ENCODE measurements around the gene ANKRD61.

The ANKRD61 gene

DNA sequence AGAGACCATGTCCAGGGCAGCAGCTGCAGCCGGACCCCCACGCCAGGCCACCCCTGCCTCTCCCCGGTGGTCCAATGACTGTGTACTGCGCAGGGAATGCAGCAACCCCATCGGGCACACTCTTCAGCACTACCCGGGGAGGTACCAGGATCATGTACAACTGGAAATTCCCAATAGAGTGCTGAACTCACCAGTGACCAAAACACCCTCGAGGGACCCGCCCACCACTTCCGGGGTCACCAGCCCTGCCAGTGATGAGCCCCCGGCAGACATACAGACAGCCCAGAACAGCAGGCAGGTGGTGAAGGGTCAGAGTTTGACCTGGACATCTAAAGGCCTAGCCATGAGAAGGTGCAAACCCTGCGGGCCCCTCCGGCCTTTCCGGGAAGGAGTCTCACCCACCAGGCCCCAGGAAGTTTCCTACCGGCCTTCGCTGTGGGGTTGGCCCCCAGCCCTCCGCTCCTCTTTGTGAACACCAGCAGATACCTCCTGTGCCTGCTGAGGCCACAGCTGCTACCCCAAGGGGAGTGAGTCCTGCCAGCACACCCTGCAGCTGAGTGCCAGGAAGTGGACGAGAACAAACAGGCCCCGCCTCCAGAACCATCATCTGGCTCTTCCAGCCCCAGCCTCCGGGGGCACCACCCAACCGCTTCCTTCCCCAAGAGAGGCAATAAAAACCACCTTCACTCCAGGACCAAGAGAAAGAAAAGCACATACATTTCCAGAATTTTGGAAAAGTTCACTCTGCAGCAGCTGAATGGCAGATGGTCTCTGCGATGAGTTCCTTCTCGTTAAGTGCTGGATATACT, 5.0 kb upstream of the ANKRD61 start:
- H3K79me2 ChIP-seq (ENCODE audit: insufficient read depth, low read length): no peaks in the 10 kb centered on the region
- H3K4me2 ChIP-seq (ENCODE audit: low read depth, low read length, poor library complexity, severe bottlenecking): peak overlapping the region; percentile 28
- no peak overlapping the region for H3K9ac ChIP-seq (ENCODE audit: low read depth, low read length, poor library complexity, severe bottlenecking)
- no peaks in the 10 kb centered on the region for H3K9me2 ChIP-seq (replicated peaks; ENCODE audit: low read depth, low read length)
- TF ChIP-seq, protein P1, sequence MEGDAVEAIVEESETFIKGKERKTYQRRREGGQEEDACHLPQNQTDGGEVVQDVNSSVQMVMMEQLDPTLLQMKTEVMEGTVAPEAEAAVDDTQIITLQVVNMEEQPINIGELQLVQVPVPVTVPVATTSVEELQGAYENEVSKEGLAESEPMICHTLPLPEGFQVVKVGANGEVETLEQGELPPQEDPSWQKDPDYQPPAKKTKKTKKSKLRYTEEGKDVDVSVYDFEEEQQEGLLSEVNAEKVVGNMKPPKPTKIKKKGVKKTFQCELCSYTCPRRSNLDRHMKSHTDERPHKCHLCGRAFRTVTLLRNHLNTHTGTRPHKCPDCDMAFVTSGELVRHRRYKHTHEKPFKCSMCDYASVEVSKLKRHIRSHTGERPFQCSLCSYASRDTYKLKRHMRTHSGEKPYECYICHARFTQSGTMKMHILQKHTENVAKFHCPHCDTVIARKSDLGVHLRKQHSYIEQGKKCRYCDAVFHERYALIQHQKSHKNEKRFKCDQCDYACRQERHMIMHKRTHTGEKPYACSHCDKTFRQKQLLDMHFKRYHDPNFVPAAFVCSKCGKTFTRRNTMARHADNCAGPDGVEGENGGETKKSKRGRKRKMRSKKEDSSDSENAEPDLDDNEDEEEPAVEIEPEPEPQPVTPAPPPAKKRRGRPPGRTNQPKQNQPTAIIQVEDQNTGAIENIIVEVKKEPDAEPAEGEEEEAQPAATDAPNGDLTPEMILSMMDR (conservative IDR thresholded peaks at IDR 0.05; ENCODE audit: low read length): peak; percentile 64
- no peak for TF ChIP-seq EZH2phosphoT487 (IDR thresholded peaks at IDR 0.05; ENCODE audit: borderline replicate concordance)
- no peaks in the 10 kb centered on the region for H3K27me3 ChIP-seq (ENCODE audit: insufficient read depth, low read length, poor library complexity, severe bottlenecking)
- no peak overlapping the region for H3K4me3 ChIP-seq (ENCODE audit: low read length, poor library complexity, severe bottlenecking)
- H2AFZ ChIP-seq (ENCODE audit: low read length): no peak overlapping the region
- peaks cover 6% of the 10 kb centered on the region for H4K20me1 ChIP-seq (ENCODE audit: insufficient read depth, low read length, poor library complexity, severe bottlenecking)
- H3K36me3 ChIP-seq (ENCODE audit: insufficient read depth, low read length): peaks cover 79% of the 10 kb centered on the region
- H3F3A ChIP-seq (ENCODE audit: low read depth): no peaks in the 10 kb centered on the region
- H3K4me1 ChIP-seq (ENCODE audit: insufficient read depth, low read length, poor library complexity, severe bottlenecking): peaks cover 11% of the 10 kb centered on the region
- H3K9me3 ChIP-seq (ENCODE audit: insufficient read depth, low read depth, low read length): no peaks in the 10 kb centered on the region

DNA sequence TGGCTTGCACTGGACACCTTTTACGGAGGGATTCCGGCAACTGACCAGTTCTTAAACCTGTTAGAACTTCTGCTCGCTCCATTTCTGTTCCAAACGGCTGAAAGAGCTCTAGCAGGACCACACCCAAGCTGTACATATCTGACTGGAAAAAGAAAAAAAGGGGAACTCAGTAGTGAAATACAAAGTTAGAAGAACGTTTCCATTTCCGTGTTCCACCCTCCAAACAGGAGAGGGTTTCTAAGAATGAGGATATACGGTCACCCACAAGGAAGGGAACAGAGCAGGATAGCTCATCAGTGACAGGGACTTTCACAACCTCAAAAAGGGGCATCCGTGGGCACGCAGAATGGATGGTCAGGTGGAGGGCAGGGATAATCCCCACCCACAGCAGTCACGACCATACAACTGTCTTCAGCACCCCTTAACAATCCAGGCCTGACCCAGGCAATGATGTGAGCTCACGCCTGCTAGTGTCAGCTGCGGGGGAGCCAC, 4.3 kb upstream of the ANKRD61 start:
- Histone ChIP-seq H3K4me1 (ENCODE audit: insufficient read depth, low read length, poor library complexity, severe bottlenecking) (peaks cover 11% of the 10 kb centered on the region), H3K36me3 (ENCODE audit: insufficient read depth, low read length) (peaks cover 72% of the 10 kb centered on the region)
- TF ChIP-seq, protein P1 (conservative IDR thresholded peaks at IDR 0.05; ENCODE audit: low read length): 0 out of 2 replicates have a peak, but pooled peaks have one; percentile 10
- no peak for TF ChIP-seq EZH2phosphoT487 (IDR thresholded peaks at IDR 0.05; ENCODE audit: borderline replicate concordance)

DNA sequence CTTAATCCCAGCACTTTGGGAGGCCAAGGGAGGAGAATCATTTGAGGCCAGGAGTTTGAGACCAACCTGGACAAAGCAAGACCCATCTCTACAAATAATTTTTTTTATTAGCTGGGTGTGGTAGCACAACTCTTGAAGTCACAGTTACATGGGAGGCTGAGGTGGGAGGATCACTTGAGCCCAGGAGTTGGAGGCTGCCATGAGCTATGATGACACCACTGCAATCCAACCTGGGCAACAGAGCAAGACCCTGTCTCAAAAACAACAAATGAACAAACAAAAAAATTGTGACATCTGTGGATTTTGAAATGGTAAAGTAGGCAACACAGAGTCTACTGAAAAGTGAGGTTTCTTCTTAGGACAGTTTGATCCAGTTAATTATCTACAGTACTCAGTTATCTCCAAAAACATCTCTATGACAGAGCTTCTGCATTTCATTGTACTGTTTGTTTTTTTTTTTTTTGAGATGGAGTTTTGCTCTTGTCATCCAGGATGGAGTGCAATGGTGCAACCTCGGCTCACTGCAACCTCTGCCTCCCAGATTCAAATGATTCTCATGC, 3.3 kb upstream of the ANKRD61 start:
- no peak overlapping the region for H3K9ac ChIP-seq (ENCODE audit: low read depth, low read length, poor library complexity, severe bottlenecking)
- H3K9me3 ChIP-seq (ENCODE audit: insufficient read depth, low read depth, low read length): no peaks in the 10 kb centered on the region
- H4K20me1 ChIP-seq (ENCODE audit: insufficient read depth, low read length, poor library complexity, severe bottlenecking): peaks cover 6% of the 10 kb centered on the region
- no peak overlapping the region for H3K4me3 ChIP-seq (ENCODE audit: low read length, poor library complexity, severe bottlenecking)
- TF ChIP-seq, protein P1 (conservative IDR thresholded peaks at IDR 0.05; ENCODE audit: low read length): no peak
- no peak for TF ChIP-seq EZH2phosphoT487 (IDR thresholded peaks at IDR 0.05; ENCODE audit: borderline replicate concordance)
- H3F3A ChIP-seq (ENCODE audit: low read depth): no peaks in the 10 kb centered on the region
- H3K4me2 ChIP-seq (ENCODE audit: low read depth, low read length, poor library complexity, severe bottlenecking): no peak overlapping the region
- H3K79me2 ChIP-seq (ENCODE audit: insufficient read depth, low read length): no peaks in the 10 kb centered on the region
- peaks cover 66% of the 10 kb centered on the region for H3K36me3 ChIP-seq (ENCODE audit: insufficient read depth, low read length)
- H3K4me1 ChIP-seq (ENCODE audit: insufficient read depth, low read length, poor library complexity, severe bottlenecking): peaks cover 14% of the 10 kb centered on the region
- H2AFZ ChIP-seq (ENCODE audit: low read length): no peak overlapping the region
- no peaks in the 10 kb centered on the region for H3K9me2 ChIP-seq (replicated peaks; ENCODE audit: low read depth, low read length)
- no peaks in the 10 kb centered on the region for H3K27me3 ChIP-seq (ENCODE audit: insufficient read depth, low read length, poor library complexity, severe bottlenecking)

More for the DNA sequence above, 4.3 kb upstream of the ANKRD61 start:
- Histone ChIP-seq H2AFZ (ENCODE audit: low read length) (no peak overlapping the region), H3K27me3 (ENCODE audit: insufficient read depth, low read length, poor library complexity, severe bottlenecking) (no peaks in the 10 kb centered on the region), H3K9ac (ENCODE audit: low read depth, low read length, poor library complexity, severe bottlenecking) (no peak overlapping the region), H3K9me3 (ENCODE audit: insufficient read depth, low read depth, low read length) (no peaks in the 10 kb centered on the region), H3F3A (ENCODE audit: low read depth) (no peaks in the 10 kb centered on the region), H4K20me1 (ENCODE audit: insufficient read depth, low read length, poor library complexity, severe bottlenecking) (peaks cover 6% of the 10 kb centered on the region), H3K9me2 (replicated peaks; ENCODE audit: low read depth, low read length) (no peaks in the 10 kb centered on the region), H3K4me3 (ENCODE audit: low read length, poor library complexity, severe bottlenecking) (no peak overlapping the region), H3K79me2 (ENCODE audit: insufficient read depth, low read length) (no peaks in the 10 kb centered on the region), H3K4me2 (ENCODE audit: low read depth, low read length, poor library complexity, severe bottlenecking) (peak overlapping the region; percentile 28)
